HG02973 (cell line): ENCODE data around the gene USP24.
"Not testable (repeated sequence)": the region's sequence is repeated elsewhere in the genome, so short reads cannot be mapped to it uniquely, and the experiment has no call there.

ENCODE experiments used
- ATAC-seq: cut with Tn5 transposase; IDR thresholded peaks from one replicate; pipeline ENCODE4 v1.9.1; 2021; ENCODE audit warnings: moderate library complexity; ENCODE audit not compliant: unreplicated experiment

The USP24 gene

GRCh38 chr1:55232448-55233144, 17.4 kb upstream of the USP24 start:
- ATAC-seq = no peak

GRCh38 chr1:55231745-55232144, 16.6 kb upstream of the USP24 start:
- no peak for ATAC-seq

DNA sequence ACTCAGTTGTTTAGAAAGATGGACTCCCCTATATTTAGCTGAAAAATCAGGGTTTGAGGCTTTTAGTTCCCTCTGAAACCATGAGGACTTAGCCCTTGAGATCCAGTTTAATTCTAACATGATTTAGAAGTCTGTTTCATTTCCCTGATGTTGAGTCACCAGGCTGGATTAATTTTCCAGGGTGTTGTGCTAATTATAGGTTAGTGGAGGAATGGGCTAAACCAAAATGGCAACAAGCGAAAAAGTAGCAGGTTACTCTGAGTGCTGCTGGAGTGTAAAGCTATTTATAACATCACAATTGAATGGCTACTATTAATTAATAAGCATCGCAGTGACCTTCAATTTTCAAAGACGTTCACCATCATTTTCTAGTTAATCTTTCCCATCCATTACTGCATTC, 15.5 kb upstream of the USP24 start:
- ATAC-seq = no peak

GRCh38 chr1:55229726-55230125, 14.6 kb upstream of the USP24 start:
- not testable (repeated sequence) for ATAC-seq

- no peak for ATAC-seq
These were observed 10.1 kb upstream of the USP24 start for GRCh38 chr1:55225228-55225627.

- ATAC-seq = no peak
These were observed 9.6 kb upstream of the USP24 start for GRCh38 chr1:55224729-55225128.

- ATAC-seq = no peak
These were observed 7.0 kb upstream of the USP24 start for GRCh38 chr1:55222152-55222551.

DNA sequence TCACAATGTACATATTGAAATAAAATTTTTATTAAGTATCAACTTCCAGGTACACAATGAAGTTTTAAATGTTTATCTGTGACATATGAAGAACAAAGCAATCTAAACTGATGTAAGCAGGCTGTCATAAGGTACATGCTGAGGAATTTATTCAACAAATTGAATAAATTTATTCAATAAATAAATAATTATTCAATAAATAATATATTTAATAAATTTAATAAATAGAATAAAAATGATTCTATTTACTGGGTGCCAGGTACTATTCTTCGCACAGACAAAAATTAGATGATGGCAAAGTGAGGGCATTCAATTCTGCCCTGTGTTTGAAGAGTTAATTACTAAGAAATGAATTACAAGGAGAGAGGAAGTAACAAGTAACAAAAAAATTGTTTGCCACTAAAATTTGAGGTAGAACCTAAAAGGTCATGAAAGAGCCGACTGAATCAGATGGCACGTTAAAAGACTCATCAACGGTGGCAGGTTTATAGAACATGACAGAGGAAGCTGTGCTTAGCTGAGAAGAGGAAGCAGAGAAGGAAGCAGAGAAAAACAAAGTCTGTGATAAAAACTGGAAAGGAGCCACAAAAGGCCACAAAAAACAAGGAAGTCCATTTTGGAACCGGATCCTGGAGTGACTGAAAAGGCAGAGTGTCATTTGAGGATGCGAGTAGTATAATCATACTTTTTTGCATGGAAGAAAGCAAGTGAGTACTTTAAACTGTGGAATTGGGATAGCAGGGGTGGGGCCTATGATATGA, 2.2 kb upstream of the USP24 start:
- no peak for ATAC-seq

- ATAC-seq = no peak
These were observed 932 bp upstream of the USP24 start for GRCh38 chr1:55216096-55216495.

DNA sequence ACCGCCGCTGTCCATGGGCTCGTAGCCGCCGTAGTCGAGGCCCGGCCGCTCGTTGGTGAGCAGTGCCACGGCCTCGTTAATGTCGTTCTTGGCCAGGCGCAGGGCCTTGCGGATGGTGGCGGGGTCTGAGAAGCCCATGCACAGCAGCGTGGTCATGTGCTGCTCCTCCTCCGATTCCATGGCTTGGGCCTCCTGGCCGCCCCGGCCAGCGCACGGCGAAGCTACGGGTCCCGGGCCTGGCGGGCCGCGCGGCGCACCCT, 300 bp downstream of the USP24 start:
- ATAC-seq = peak; percentile 8

GRCh38 chr1:55214212-55214933, 791 bp downstream of the USP24 start:
- peak; percentile 9 for ATAC-seq

GRCh38 chr1:55213885-55214211, 1.3 kb downstream of the USP24 start:
- no peak for ATAC-seq

DNA sequence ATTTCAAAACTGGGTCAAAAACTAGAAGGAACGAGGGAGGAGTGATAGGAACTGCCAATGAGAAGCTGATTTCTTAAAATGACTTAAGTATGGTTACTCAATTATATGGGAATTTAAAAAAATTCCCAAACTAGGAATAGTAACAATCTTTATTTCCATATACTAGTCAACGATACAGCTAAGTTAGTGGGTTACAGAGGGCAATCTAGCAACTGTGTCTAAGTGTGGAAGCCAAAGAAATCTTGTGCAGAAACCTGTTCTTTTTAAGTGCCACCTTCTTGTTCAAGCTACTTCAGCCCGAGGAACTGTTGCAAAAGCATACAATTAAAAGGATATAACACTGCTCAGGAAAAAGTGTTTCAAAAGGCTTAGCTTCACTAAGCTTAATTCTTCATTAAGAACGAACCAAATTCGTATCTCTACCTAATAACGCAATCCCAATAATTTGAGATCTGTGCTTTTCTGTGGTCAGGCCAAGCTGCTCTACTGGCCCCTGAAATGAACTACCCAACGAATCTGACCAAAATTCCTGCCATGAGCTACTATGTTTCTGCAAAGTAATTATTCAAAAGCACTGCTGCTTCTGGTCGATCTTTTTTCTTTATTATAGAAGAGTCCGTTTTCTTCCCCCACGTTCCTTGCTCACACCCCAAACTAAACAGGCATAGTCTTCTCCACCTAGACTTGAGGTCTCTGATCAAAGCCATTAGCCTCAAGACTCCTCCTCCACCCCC, 1.8 kb downstream of the USP24 start:
- ATAC-seq = no peak

GRCh38 chr1:55212349-55213150, 2.6 kb downstream of the USP24 start:
- no peak for ATAC-seq

- ATAC-seq = no peak
These were observed 3.3 kb downstream of the USP24 start for GRCh38 chr1:55211863-55212262.

GRCh38 chr1:55210990-55211801, 4.0 kb downstream of the USP24 start:
- no peak for ATAC-seq

DNA sequence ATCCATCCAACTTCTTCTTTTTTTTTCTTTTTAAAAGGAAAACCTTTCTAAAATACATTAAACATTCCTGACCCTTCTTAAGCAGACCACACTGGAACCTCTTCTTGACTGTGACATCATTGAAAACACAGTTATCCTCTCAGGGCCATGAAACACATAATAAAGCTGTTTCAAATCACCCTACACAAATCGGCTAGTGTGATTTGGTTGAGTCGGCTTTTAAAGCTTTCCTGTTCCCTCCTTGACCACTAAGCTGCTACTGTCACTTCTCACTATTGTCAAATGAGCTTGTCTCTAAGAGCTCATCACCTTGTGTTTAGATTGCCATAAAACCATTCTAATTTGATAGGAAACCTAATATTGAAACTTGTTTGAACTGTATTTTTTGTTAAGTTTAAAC, 5.9 kb downstream of the USP24 start:
- no peak for ATAC-seq

GRCh38 chr1:55206210-55206609, 9.0 kb downstream of the USP24 start:
- ATAC-seq = no peak

- ATAC-seq = peak; percentile 93
These were observed 10.2 kb downstream of the USP24 start for GRCh38 chr1:55204997-55205396.

DNA sequence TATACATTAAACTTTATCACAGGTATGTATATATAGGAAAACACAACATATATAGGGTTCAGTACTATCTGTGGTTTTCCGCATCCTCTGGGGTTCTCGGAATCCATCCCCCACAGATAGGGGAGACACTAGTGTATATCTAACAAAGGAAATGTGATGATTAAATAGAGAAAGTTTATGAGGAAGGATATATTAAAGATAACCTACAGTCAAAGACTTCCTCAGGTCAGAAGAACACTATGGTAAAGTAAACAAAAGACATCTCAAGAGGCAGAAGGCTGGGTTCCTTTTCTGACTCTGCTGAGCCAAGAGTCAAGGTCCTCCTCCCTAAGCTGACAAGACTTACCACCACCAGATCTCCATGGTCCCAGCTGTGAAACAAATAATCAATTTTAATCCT, 12.1 kb downstream of the USP24 start:
- ATAC-seq = no peak
